ENCODE results near the gene CDKAL1.

- TF ChIP-seq, protein P1, sequence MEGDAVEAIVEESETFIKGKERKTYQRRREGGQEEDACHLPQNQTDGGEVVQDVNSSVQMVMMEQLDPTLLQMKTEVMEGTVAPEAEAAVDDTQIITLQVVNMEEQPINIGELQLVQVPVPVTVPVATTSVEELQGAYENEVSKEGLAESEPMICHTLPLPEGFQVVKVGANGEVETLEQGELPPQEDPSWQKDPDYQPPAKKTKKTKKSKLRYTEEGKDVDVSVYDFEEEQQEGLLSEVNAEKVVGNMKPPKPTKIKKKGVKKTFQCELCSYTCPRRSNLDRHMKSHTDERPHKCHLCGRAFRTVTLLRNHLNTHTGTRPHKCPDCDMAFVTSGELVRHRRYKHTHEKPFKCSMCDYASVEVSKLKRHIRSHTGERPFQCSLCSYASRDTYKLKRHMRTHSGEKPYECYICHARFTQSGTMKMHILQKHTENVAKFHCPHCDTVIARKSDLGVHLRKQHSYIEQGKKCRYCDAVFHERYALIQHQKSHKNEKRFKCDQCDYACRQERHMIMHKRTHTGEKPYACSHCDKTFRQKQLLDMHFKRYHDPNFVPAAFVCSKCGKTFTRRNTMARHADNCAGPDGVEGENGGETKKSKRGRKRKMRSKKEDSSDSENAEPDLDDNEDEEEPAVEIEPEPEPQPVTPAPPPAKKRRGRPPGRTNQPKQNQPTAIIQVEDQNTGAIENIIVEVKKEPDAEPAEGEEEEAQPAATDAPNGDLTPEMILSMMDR (IDR thresholded peaks at IDR 0.05; ENCODE audit: low read depth, low read length, missing input control): no peak
- no peak for TF ChIP-seq HNF4G (IDR thresholded peaks at IDR 0.05)
These were observed 37.0 kb downstream of the CDKAL1 start for GRCh38 chr6:20571261-20571660.

Measured in liver (tissue), 3 donors.